Omental fat pad (tissue), 4 donors: ENCODE data around the gene RGS10. TPM values are rescaled to one million over a fixed set of nuclear protein-coding genes. Genes with fewer than 3 reads are reported as not detected.

Experiments
- ATAC-seq: fragments of 150-250 bp; one replicate; pipeline ENCODE4 v1.9.1; 2016; ENCODE audit warnings: mild to moderate bottlenecking, moderate library complexity; ENCODE audit not compliant: low FRiP score
- DNase-seq: peaks from one replicate; pipeline ENCODE4 v3.0.0-alpha.2; 2019; ENCODE audit warnings: low spot score
- total RNA-seq, 4 donors: library from RNA; depleted of rRNA; stranded (reverse); fragments of >200 nt; gene quantifications; one replicate each; pipeline ENCODE4 v1.1.0, GENCODE V29; 2016
- TF ChIP-seq, protein P1 (sequence below), 3 donors: fragments of 450-650 bp; IDR thresholded peaks; one replicate each; pipeline ENCODE4 v1.5.1; 2016 to 2017; ENCODE audit warnings: antibody characterized with exemption in 3 of 3, mild to moderate bottlenecking in 3 of 3, moderate library complexity in 2 of 3

Gene RGS10
- total RNA-seq, 4 donors from 2014 or later, result 12.3 to 40.2 (median 18.7) TPM

DNA sequence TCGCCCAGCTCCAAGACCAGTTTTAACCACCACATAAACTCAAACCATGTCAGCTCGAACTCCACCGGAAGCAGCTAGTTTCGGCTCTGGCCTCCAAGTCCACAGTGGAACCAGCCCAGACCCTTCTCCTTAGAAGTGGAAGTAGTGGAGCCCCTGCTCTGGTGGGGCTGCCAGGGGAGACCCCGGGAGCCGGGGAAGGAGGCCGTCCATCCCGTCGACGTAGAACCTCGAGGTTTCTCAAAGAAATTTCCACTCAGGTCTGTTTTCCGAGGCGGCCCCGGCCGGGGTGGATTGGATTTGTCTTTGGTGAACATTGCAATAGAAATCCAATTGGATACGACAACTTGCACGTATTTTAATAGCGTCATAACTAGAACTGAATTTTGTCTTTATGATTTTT lies 87.5 kb downstream of the RGS10 start:
- TF ChIP-seq, protein P1, sequence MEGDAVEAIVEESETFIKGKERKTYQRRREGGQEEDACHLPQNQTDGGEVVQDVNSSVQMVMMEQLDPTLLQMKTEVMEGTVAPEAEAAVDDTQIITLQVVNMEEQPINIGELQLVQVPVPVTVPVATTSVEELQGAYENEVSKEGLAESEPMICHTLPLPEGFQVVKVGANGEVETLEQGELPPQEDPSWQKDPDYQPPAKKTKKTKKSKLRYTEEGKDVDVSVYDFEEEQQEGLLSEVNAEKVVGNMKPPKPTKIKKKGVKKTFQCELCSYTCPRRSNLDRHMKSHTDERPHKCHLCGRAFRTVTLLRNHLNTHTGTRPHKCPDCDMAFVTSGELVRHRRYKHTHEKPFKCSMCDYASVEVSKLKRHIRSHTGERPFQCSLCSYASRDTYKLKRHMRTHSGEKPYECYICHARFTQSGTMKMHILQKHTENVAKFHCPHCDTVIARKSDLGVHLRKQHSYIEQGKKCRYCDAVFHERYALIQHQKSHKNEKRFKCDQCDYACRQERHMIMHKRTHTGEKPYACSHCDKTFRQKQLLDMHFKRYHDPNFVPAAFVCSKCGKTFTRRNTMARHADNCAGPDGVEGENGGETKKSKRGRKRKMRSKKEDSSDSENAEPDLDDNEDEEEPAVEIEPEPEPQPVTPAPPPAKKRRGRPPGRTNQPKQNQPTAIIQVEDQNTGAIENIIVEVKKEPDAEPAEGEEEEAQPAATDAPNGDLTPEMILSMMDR (IDR thresholded peaks at IDR 0.05), result no peak
- ATAC-seq (no peak), DNase-seq (no peak)

DNA sequence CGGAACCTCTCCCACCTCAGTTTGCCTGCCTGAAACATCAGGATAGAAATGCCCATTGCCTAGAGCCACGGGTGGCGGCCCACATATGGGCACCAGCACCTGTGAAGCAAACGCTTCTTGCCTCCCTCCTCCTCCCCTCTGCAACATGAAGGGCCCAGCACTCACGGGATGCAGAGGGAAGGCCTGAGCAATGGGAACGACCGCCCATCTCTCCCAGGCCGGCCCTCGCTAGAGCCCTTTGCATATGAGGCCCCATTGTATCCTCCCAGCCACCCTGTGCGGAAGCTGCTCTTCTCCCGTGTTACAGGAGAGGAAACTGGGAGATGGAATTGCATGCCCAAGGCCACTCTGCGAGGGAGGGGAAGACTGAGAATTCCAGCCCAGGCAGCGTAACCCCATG lies 88.2 kb downstream of the RGS10 start:
- ATAC-seq, result no peak
- TF ChIP-seq, protein P1 (IDR thresholded peaks at IDR 0.05), result no peak
- DNase-seq, result no peak

DNA sequence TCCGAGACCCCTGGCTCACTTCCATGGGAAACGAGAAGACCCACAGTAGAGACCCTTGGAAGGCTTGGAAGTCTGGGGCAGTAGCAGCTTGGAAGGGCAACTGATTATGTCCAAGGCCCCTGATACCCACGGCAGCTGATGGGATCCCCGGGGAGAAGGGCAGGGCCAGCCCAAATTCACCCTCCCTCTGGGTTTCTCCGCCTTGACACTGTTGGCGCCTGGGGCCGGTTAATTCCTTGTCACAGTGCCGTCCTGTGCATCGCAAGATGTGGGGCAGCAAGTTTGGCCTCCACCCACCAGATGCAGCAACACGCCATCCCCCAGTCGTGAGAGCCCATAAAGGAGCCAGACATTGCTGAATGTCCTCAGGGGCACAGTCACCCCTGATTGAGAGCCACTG lies 89.2 kb downstream of the RGS10 start:
- TF ChIP-seq, protein P1 (IDR thresholded peaks at IDR 0.05), result no peak
- ATAC-seq, result no peak
- no peak for DNase-seq

DNA sequence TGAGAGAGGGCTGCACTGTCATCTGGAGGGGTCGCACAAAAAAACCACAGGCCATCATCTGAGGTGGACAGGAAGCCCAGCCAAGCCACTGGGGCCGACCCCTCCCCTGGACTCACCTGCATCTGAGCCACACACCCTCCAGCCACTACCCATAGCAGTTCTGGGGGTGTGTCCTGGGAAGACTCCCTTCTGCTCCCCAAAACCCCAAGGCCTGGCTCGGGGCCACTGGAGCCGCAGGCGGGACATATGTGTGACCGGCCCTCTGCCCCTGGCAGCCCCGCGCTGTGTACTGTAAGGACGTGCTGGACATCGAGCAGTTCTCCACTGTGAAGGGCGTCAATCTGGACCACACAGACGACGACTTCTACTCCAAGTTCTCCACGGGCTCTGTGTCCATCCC lies 90.1 kb downstream of the RGS10 start:
- ATAC-seq, result no peak

DNA sequence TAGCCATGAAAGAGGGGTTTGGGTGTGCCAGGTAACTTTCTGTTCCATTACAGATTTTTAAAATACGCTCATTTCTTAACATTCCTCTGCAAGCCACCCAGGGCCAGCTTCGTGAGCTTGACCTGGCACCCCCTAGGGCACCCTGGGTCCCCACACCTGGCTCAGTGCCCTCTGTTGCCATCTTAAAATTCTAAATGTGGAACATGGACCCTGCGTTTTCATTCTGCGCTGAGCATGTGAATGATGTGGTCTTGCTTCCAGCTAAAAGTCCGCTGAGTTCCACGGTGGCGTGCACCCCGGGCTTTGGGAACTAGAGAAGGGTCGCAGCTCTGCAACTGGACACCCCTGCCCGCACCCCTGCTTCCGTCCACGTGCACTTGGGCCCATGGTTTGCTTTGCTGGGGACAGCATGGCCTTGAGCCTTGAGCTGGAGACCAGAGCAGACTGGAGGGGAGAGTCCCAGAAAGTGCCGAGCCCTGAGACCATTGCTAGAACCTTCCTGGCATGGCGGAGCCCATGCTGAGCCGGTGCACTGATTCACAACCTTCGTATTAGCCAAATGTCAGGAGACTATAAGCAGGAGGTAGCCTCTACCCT lies 91.1 kb downstream of the RGS10 start:
- TF ChIP-seq, protein P1 (IDR thresholded peaks at IDR 0.05), result no peak
- ATAC-seq (no peak), DNase-seq (no peak)

More for the DNA sequence above, 90.1 kb downstream of the RGS10 start:
- TF ChIP-seq, protein P1 (IDR thresholded peaks at IDR 0.05), result no peak
- DNase-seq, result no peak

DNA sequence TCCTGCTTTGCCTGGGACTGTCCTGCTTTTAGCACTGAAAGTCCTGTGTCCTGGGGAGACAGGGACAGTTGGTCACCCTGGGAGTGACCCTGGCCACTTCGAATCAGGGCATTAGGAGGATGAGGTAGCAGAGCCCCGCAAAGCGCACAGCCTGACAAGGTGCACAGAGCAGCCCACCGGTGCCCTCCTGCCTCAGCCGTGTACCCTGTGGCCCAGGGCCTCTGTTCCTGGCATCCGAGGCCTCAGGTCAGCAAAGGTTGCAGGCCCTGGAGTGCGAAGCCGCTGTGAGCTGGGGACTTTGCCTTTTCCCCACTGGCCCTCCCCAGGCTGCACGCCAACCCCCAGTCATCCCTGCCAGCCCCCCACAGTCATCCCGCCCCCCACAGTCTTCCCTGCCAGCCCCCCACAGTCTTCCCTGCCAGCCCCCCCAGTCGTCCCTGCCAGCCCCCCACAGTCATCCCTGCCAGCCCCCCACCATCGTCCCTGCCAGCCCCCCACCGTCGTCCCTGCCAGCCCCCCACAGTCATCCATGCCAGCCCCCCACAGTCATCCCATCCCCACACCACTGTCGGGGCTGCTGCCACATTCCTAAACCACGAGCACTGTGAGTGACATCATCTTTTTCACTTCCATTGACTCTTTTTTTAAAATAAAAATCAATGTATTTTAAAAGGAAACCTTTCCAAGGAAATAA lies 91.8 kb downstream of the RGS10 start:
- ATAC-seq, result no peak
- TF ChIP-seq, protein P1 (IDR thresholded peaks at IDR 0.05), result no peak
- no peak for DNase-seq

Other genes with a start within 250 kb of the RGS10 start
- gene TIAL1, start 54.2 kb upstream of the RGS10 start, total RNA-seq, result 10 to 100 TPM; 62.0 to 90.8 (median 65.9) TPM
- gene BAG3, start 108.7 kb upstream of the RGS10 start, total RNA-seq, result 10 to 100 TPM; 16.1 to 98.0 (median 58.8) TPM
- gene INPP5F, start 183.3 kb upstream of the RGS10 start, total RNA-seq, result 10 to 100 TPM in 3 of 4 donors, 1 to 10 TPM in 1; 7.8 to 19.8 (median 12.3) TPM